Left lung (tissue), 10 donors: ENCODE results near the gene ULK4. TPM values are rescaled to one million over a fixed set of nuclear protein-coding genes. Genes with fewer than 3 reads are reported as not detected.

Source experiments
- ATAC-seq: fragments of 200-7000 bp; cut with Tn5 transposase; one replicate; pipeline ENCODE4 v1.9.1; 2020; ENCODE audit warnings: moderate library complexity
- DNase-seq, 4 donors: peaks; one replicate each; pipeline ENCODE4 v3.0.0-alpha.2; 2013 to 2020
- H3K27ac ChIP-seq, 2 donors: fragments of 200-600 bp; sonication (generic) in 1 of 2; one replicate each; pipeline versions ENCODE4 v1.5.0 to v1.8.0; 2020 to 2021
- H3K27me3 ChIP-seq, 2 donors: fragments of 200-600 bp; sonication (generic) in 1 of 2; one replicate each; pipeline versions ENCODE4 v1.5.0 to v1.8.0; 2020 to 2021
- H3K36me3 ChIP-seq, 2 donors: fragments of 200-600 bp; sonication (generic) in 1 of 2; one replicate each; pipeline versions ENCODE4 v1.5.0 to v1.8.0; 2020 to 2021
- H3K4me1 ChIP-seq, 2 donors: fragments of 200-600 bp; one replicate each; pipeline ENCODE4 v1.8.0; 2021
- H3K4me3 ChIP-seq, 2 donors: fragments of 200-600 bp; sonication (generic) in 1 of 2; one replicate each; pipeline versions ENCODE4 v1.5.0 to v1.8.0; 2020 to 2021; ENCODE audit warnings: mild to moderate bottlenecking in 1 of 2
- H3K9me3 ChIP-seq, 2 donors: fragments of 200-600 bp; sonication (generic) in 1 of 2; one replicate each; pipeline versions ENCODE4 v1.5.0 to v1.8.0; 2020 to 2021
- CTCF ChIP-seq, 2 donors: fragments of 200-600 bp; sonication (generic) in 1 of 2; IDR thresholded peaks; one replicate each; pipeline versions ENCODE4 v1.5.0 to v1.8.0; 2021; ENCODE audit warnings: antibody characterized with exemption in 2 of 2
- intact Hi-C, 2 donors: fragments of 100-400 bp; cut with DNase I; formaldehyde crosslinking; loops; one replicate each; pipeline versions ENCODE4 v1.11.2 to v1.14.2; 2022
- polyA plus RNA-seq, 6 donors: library from polyadenylated mRNA; unstranded; fragments of 120-200 nt; gene quantifications; one replicate each; pipeline ENCODE4 v1.2.1, GENCODE V29; 2013; ENCODE audit not compliant: insufficient read length in 6 of 6
- total RNA-seq, 2 donors: library from RNA; stranded (reverse); fragmentation: NEBNext Ultra II Directional; extraction: Animal tissue kit (Norgen Biotek cat#: 25700); gene quantifications; one replicate each; pipeline ENCODE4 v1.2.1, GENCODE V29; 2021
- donor health status: DM: no; HTN: yes; CAD: no.
- donor health status: DM: no; HTN: no; CAD: no.

ULK4 gene
- total and polyA plus RNA-seq, 8 donors: 3.9 to 12.1 (median 5.6) TPM

- no peak overlapping the region for H3K27ac ChIP-seq
- no peaks in the 10 kb centered on the region for H3K9me3 ChIP-seq
- H3K4me3 ChIP-seq: no peak overlapping the region
- DNase-seq (no peak), ATAC-seq (no peak)
- TF ChIP-seq CTCF (IDR thresholded peaks at IDR 0.05): no peak
- H3K4me1 ChIP-seq: no peaks in the 10 kb centered on the region
- intact Hi-C loops: no loop called here
- no peaks in the 10 kb centered on the region for H3K36me3 ChIP-seq
- no peaks in the 10 kb centered on the region for H3K27me3 ChIP-seq
Measured at GRCh38 chr3:42005401-42005800, 43.5 kb upstream of the ULK4 start.

GRCh38 chr3:42002790-42003189 is 40.9 kb upstream of the ULK4 start:
- no peak overlapping the region for H3K4me3 ChIP-seq
- H3K36me3 ChIP-seq: no peaks in the 10 kb centered on the region
- no peaks in the 10 kb centered on the region for H3K9me3 ChIP-seq
- no peaks in the 10 kb centered on the region for H3K27me3 ChIP-seq
- ATAC-seq: no peak
- intact Hi-C loops: no loop called here
- no peak for DNase-seq
- TF ChIP-seq CTCF (IDR thresholded peaks at IDR 0.05): no peak
- H3K4me1 ChIP-seq: peaks cover 0 to 6% of the 10 kb centered on the region in 2 donors
- no peak overlapping the region for H3K27ac ChIP-seq

GRCh38 chr3:42001777-42002176 is 39.9 kb upstream of the ULK4 start:
- TF ChIP-seq CTCF (IDR thresholded peaks at IDR 0.05): no peak
- DNase-seq (no peak), ATAC-seq (no peak)
- no peaks in the 10 kb centered on the region for H3K9me3 ChIP-seq
- H3K36me3 ChIP-seq: no peaks in the 10 kb centered on the region
- intact Hi-C loops: no loop called here
- no peak overlapping the region for H3K27ac ChIP-seq
- H3K4me1 ChIP-seq: peaks cover 0 to 8% of the 10 kb centered on the region in 2 donors
- no peak overlapping the region for H3K4me3 ChIP-seq
- H3K27me3 ChIP-seq: no peaks in the 10 kb centered on the region

- intact Hi-C loops: no loop called here
- DNase-seq (no peak), ATAC-seq (no peak)
- no peak overlapping the region for H3K4me3 ChIP-seq
- H3K4me1 ChIP-seq: peaks cover 0 to 8% of the 10 kb centered on the region in 2 donors
- H3K9me3 ChIP-seq: no peaks in the 10 kb centered on the region
- H3K27ac ChIP-seq: no peak overlapping the region
- H3K36me3 ChIP-seq: no peaks in the 10 kb centered on the region
- H3K27me3 ChIP-seq: no peaks in the 10 kb centered on the region
- no peak for TF ChIP-seq CTCF (IDR thresholded peaks at IDR 0.05)
Measured at GRCh38 chr3:41999909-42000308, 38.0 kb upstream of the ULK4 start.

- intact Hi-C loops: no loop called here
- Histone ChIP-seq H3K4me3 (no peak overlapping the region), H3K27me3 (no peaks in the 10 kb centered on the region), H3K27ac (no peak overlapping the region), H3K9me3 (no peaks in the 10 kb centered on the region), H3K4me1 (peaks cover 0 to 8% of the 10 kb centered on the region in 2 donors), H3K36me3 (no peaks in the 10 kb centered on the region)
- peak in 2 of 4 donors; percentile 28 to 42 for DNase-seq
- TF ChIP-seq CTCF (IDR thresholded peaks at IDR 0.05): peak in 1 of 2 donors; percentile 34
- no peak for ATAC-seq
Measured at GRCh38 chr3:41997702-41998550, 36.0 kb upstream of the ULK4 start.
